Natural killer cell (primary cell): Measurements from ENCODE around the gene LYG1. TPM values are rescaled to one million over a fixed set of nuclear protein-coding genes. Genes with fewer than 3 reads are reported as not detected.

Experiments used
- ATAC-seq, 3 donors: fragments of 150-1000 bp in 2 of 3; fragments of 200-7000 bp in 1 of 3; cut with Tn5 transposase; 1 replicate in 1 of 3; 2 replicates in 2 of 3; pipeline ENCODE4 v1.10.0; 2021; ENCODE audit warnings: mild to moderate bottlenecking in 2 of 3, moderate library complexity in 2 of 3
- DNase-seq, 2 donors: peaks; one replicate each; pipeline versions ENCODE4 v3.0.0 to v3.0.0-alpha.2; 2013 to 2021; ENCODE audit warnings: mixed read lengths in 1 of 2
- H3K27ac ChIP-seq: one replicate; pipeline ENCODE4 v1.5.1; 2013; ENCODE audit warnings: mild to moderate bottlenecking, low read length
- H3K27me3 ChIP-seq: one replicate; pipeline ENCODE4 v1.6.1; 2013; ENCODE audit warnings: low read length; ENCODE audit not compliant: control insufficient read depth, insufficient read depth
- H3K36me3 ChIP-seq: one replicate; pipeline ENCODE4 v1.6.1; 2013; ENCODE audit warnings: low read length; ENCODE audit not compliant: control insufficient read depth, insufficient read depth
- H3K4me1 ChIP-seq: one replicate; pipeline ENCODE4 v1.6.1; 2013; ENCODE audit warnings: low read length; ENCODE audit not compliant: control insufficient read depth, insufficient read depth
- H3K4me3 ChIP-seq: one replicate; pipeline ENCODE4 v1.5.1; 2013; ENCODE audit warnings: low read length
- H3K9me3 ChIP-seq: one replicate; pipeline ENCODE4 v1.6.1; 2013; ENCODE audit warnings: low read length; ENCODE audit not compliant: control insufficient read depth, insufficient read depth
- H3K27ac Mint-ChIP-seq, 2 donors: one replicate each; pipeline ENCODE4 v1.8.0; 2022; ENCODE audit warnings: mild to moderate bottlenecking in 2 of 2, mixed read lengths in 2 of 2, moderate library complexity in 1 of 2
- H3K27me3 Mint-ChIP-seq, 2 donors: one replicate each; pipeline ENCODE4 v1.8.0; 2022; ENCODE audit warnings: low read depth in 2 of 2, mixed read lengths in 2 of 2
- H3K36me3 Mint-ChIP-seq: one replicate; pipeline ENCODE4 v1.8.0; 2022; ENCODE audit warnings: mixed read lengths
- H3K4me1 Mint-ChIP-seq, 2 donors: one replicate each; pipeline ENCODE4 v1.8.0; 2022; ENCODE audit warnings: mixed read lengths in 2 of 2
- H3K4me3 Mint-ChIP-seq: one replicate; pipeline ENCODE4 v1.8.0; 2022; ENCODE audit warnings: mild to moderate bottlenecking, moderate library complexity, mixed read lengths
- H3K9me3 Mint-ChIP-seq, 2 donors: one replicate each; pipeline ENCODE4 v1.8.0; 2022; ENCODE audit warnings: mixed read lengths in 2 of 2
- WGBS: methylation state at CpG from one replicate; pipeline ENCODE4 v1.1.7; 2013; ENCODE audit warnings: missing lambda C conversion rate; ENCODE audit not compliant: insufficient coverage; 5-methylcytosine and 5-hydroxymethylcytosine counted together
- intact Hi-C: fragments of 100-400 bp; cut with micrococcal nuclease; formaldehyde crosslinking; loops from one replicate; pipeline ENCODE4 v1.14.2; 2022
- total RNA-seq, 4 donors: library from RNA; stranded (reverse); fragments of 120-200 nt in 1 of 4; gene quantifications; one replicate each; pipeline versions ENCODE4 v1.2.3 to v1.2.4, GENCODE V29; 2013 to 2022
- TF ChIP-seq, protein P1 (sequence below): fragments of 200-600 bp; IDR thresholded peaks from one replicate; pipeline ENCODE4 v1.8.0; 2022; ENCODE audit warnings: antibody characterized with exemption

LYG1 gene
- total RNA-seq, 3 donors from 2014 or later (not counting 1 experiment from before 2014, with no cell fraction given), result 2.6 to 4.1 (median 4.0) TPM

DNA sequence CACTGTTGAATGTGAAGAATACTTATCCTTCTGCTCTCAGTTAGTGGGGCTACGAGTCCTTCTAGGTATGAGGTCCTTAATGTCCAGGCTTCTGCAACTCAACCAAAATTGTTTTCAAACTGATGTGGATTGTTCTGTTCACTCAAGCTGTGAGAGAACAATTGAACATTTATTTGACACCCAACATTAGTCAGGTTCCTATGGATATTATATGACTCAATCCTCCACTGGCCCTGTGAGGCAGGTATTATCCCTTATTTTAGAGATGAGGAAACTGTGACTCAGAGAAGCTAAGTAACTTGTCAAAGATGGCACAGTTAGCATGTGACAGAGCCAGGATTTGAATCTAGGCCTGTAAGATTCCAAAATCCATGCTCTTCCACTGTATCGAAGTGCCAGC lies 44.3 kb downstream of the LYG1 start:
- TF ChIP-seq, protein P1, sequence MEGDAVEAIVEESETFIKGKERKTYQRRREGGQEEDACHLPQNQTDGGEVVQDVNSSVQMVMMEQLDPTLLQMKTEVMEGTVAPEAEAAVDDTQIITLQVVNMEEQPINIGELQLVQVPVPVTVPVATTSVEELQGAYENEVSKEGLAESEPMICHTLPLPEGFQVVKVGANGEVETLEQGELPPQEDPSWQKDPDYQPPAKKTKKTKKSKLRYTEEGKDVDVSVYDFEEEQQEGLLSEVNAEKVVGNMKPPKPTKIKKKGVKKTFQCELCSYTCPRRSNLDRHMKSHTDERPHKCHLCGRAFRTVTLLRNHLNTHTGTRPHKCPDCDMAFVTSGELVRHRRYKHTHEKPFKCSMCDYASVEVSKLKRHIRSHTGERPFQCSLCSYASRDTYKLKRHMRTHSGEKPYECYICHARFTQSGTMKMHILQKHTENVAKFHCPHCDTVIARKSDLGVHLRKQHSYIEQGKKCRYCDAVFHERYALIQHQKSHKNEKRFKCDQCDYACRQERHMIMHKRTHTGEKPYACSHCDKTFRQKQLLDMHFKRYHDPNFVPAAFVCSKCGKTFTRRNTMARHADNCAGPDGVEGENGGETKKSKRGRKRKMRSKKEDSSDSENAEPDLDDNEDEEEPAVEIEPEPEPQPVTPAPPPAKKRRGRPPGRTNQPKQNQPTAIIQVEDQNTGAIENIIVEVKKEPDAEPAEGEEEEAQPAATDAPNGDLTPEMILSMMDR, result no peak
- Mint-ChIP-seq H3K9me3 (no peaks in the 10 kb centered on the region), H3K27me3 (peaks cover 0 to 4% of the 10 kb centered on the region in 2 donors), H3K4me1 (no peaks in the 10 kb centered on the region), H3K4me3 (no peak overlapping the region), H3K36me3 (no peaks in the 10 kb centered on the region), H3K27ac (no peak overlapping the region)
- no peak overlapping the region for H3K27ac ChIP-seq
- intact Hi-C loops, result no loop called here
- no peak for ATAC-seq
- H3K9me3 ChIP-seq, result no peaks in the 10 kb centered on the region
- no peaks in the 10 kb centered on the region for H3K4me1 ChIP-seq
- H3K27me3 ChIP-seq, result no peaks in the 10 kb centered on the region
- H3K36me3 ChIP-seq, result no peaks in the 10 kb centered on the region
- no peak for DNase-seq
- 90% methylated on average over 2 of the region's 2 CpGs for WGBS
- H3K4me3 ChIP-seq, result no peak overlapping the region

- DNase-seq (no peak), ATAC-seq (no peak)
- no peaks in the 10 kb centered on the region for H3K9me3 ChIP-seq
- Mint-ChIP-seq H3K27me3 (peaks cover 0 to 4% of the 10 kb centered on the region in 2 donors), H3K36me3 (no peaks in the 10 kb centered on the region), H3K9me3 (no peaks in the 10 kb centered on the region), H3K4me3 (no peak within 1 kb of the TSS), H3K4me1 (no peaks in the 10 kb centered on the region), H3K27ac (no peak within 1 kb of the TSS)
- WGBS, result 44% methylated on average over 5 of the region's 7 CpGs
- H3K27ac ChIP-seq, result no peak within 1 kb of the TSS
- H3K27me3 ChIP-seq, result no peaks in the 10 kb centered on the region
- TF ChIP-seq, protein P1, result no peak
- H3K4me3 ChIP-seq, result no peak within 1 kb of the TSS
- no peaks in the 10 kb centered on the region for H3K4me1 ChIP-seq
- H3K36me3 ChIP-seq, result no peaks in the 10 kb centered on the region
- intact Hi-C loops, result no loop called here
These were observed 45.3 kb downstream of the LYG1 start, which contains the start of gene LYG2 for GRCh38 chr2:99255491-99256318. Gene LYG2, minus strand, starts transcription at chr2:99255666. Its CDS starts 1,406 bp downstream, at chr2:99254260.

GRCh38 chr2:99249951-99250350 lies 51.0 kb downstream of the LYG1 start:
- H3K4me3 Mint-ChIP-seq, result no peak overlapping the region
- intact Hi-C loops, result no loop called here
- no peak for ATAC-seq

More at GRCh38 chr2:99249951-99250350, 51.0 kb downstream of the LYG1 start:
- Mint-ChIP-seq H3K4me1 (no peaks in the 10 kb centered on the region), H3K36me3 (no peaks in the 10 kb centered on the region), H3K9me3 (no peaks in the 10 kb centered on the region), H3K27ac (no peak overlapping the region), H3K27me3 (peaks cover 0 to 3% of the 10 kb centered on the region in 2 donors)
- TF ChIP-seq, protein P1, result no peak
- Histone ChIP-seq H3K36me3 (no peaks in the 10 kb centered on the region), H3K4me3 (no peak overlapping the region), H3K27me3 (no peaks in the 10 kb centered on the region), H3K9me3 (no peaks in the 10 kb centered on the region), H3K27ac (no peak overlapping the region), H3K4me1 (no peaks in the 10 kb centered on the region)
- DNase-seq, result no peak
- WGBS, result 94% methylated on average over 2 of the region's 2 CpGs
